H1 (cell line): ENCODE results near the gene EYA4. TPM values are rescaled to one million over a fixed set of nuclear protein-coding genes. Genes with fewer than 3 reads are reported as not detected.

ENCODE experiments used
- CHD1 ChIP-seq: IDR thresholded peaks from 2 replicates; pipeline ENCODE4 v1.6.1; 2012; ENCODE audit warnings: low read depth, low read length, improper control_type of control experiment
- CTCF ChIP-seq, 3 experiments: IDR thresholded peaks; 1 replicate in 2 of 3; 2 replicates in 1 of 3; pipeline versions ENCODE4 v1.5.1 to v1.6.1; 2011; ENCODE audit warnings: low read length in 3 of 3, mild to moderate bottlenecking in 3 of 3, inconsistent platforms in 2 of 3, low read depth in 1 of 3, moderate library complexity in 1 of 3; ENCODE audit not compliant: insufficient read depth in 1 of 3; ENCODE audit errors: control extremely low read depth in 1 of 3
- HDAC6 ChIP-seq: IDR thresholded peaks from one replicate; pipeline ENCODE4 v1.7.1; 2012; ENCODE audit warnings: low read depth, mild to moderate bottlenecking, inconsistent platforms, low read length, moderate library complexity
- JUN ChIP-seq: IDR thresholded peaks from 2 replicates; pipeline ENCODE4 v1.6.1; 2011; ENCODE audit warnings: low read depth, mild to moderate bottlenecking, improper control_type of control experiment, low read length
- KDM4A ChIP-seq: IDR thresholded peaks from one replicate; pipeline ENCODE4 v1.7.1; 2012; ENCODE audit warnings: low read depth, mild to moderate bottlenecking, moderate library complexity, low read length, inconsistent platforms; ENCODE audit not compliant: severe bottlenecking
- RAD21 ChIP-seq, 2 experiments: IDR thresholded peaks in 1 of 2; conservative IDR thresholded peaks in 1 of 2; 2 replicates each; pipeline ENCODE4 v1.6.1; 2011; ENCODE audit warnings: low read depth in 2 of 2, low read length in 2 of 2, improper control_type of control experiment in 1 of 2, inconsistent platforms in 1 of 2, mild to moderate bottlenecking in 1 of 2, moderate library complexity in 1 of 2
- RXRA ChIP-seq: IDR thresholded peaks from 2 replicates; pipeline ENCODE4 v1.6.1; 2011; ENCODE audit warnings: low read depth, mild to moderate bottlenecking, low read length, moderate library complexity; ENCODE audit not compliant: insufficient read depth
- TBP ChIP-seq: IDR thresholded peaks from 2 replicates; pipeline ENCODE4 v1.6.1; 2011; ENCODE audit warnings: low read depth, low read length, improper control_type of control experiment
- polyA plus RNA-seq, 7 experiments: library from polyadenylated mRNA; depleted of rRNA in 3 of 7; stranded (reverse) in 5 of 7; unstranded in 2 of 7; fragments of >200 nt in 5 of 7; fragments of 200-250 nt in 2 of 7; gene quantifications; 1 replicate in 5 of 7; 2 replicates in 1 of 7; 4 replicates in 1 of 7; pipeline versions ENCODE4 v1.2.1 to v1.2.3, GENCODE V29; 2011 to 2013; ENCODE audit warnings: missing spikeins in 2 of 7, mixed read lengths in 2 of 7
- total RNA-seq: library from RNA; stranded (reverse); fragmentation: NEBNext Ultra II Directional; extraction: Animal tissue kit (Norgen Biotek cat#: 25700); gene quantifications from 2 replicates; pipeline ENCODE4 v1.2.1, GENCODE V29; 2021
- TF ChIP-seq, protein P1 (sequence below): fragments of 300-600 bp; sonication (generic); IDR thresholded peaks from 2 replicates; pipeline ENCODE4 v1.7.1; 2012; ENCODE audit warnings: low read length, moderate library complexity, mild to moderate bottlenecking, inconsistent platforms; ENCODE audit not compliant: insufficient replicate concordance

Gene EYA4
- total and polyA plus RNA-seq, 2 of the 8 experiments (the other 6 are each of a cell fraction or from before 2014, with no cell fraction given): 0.06 to 0.17 TPM

- TF ChIP-seq, protein P1, sequence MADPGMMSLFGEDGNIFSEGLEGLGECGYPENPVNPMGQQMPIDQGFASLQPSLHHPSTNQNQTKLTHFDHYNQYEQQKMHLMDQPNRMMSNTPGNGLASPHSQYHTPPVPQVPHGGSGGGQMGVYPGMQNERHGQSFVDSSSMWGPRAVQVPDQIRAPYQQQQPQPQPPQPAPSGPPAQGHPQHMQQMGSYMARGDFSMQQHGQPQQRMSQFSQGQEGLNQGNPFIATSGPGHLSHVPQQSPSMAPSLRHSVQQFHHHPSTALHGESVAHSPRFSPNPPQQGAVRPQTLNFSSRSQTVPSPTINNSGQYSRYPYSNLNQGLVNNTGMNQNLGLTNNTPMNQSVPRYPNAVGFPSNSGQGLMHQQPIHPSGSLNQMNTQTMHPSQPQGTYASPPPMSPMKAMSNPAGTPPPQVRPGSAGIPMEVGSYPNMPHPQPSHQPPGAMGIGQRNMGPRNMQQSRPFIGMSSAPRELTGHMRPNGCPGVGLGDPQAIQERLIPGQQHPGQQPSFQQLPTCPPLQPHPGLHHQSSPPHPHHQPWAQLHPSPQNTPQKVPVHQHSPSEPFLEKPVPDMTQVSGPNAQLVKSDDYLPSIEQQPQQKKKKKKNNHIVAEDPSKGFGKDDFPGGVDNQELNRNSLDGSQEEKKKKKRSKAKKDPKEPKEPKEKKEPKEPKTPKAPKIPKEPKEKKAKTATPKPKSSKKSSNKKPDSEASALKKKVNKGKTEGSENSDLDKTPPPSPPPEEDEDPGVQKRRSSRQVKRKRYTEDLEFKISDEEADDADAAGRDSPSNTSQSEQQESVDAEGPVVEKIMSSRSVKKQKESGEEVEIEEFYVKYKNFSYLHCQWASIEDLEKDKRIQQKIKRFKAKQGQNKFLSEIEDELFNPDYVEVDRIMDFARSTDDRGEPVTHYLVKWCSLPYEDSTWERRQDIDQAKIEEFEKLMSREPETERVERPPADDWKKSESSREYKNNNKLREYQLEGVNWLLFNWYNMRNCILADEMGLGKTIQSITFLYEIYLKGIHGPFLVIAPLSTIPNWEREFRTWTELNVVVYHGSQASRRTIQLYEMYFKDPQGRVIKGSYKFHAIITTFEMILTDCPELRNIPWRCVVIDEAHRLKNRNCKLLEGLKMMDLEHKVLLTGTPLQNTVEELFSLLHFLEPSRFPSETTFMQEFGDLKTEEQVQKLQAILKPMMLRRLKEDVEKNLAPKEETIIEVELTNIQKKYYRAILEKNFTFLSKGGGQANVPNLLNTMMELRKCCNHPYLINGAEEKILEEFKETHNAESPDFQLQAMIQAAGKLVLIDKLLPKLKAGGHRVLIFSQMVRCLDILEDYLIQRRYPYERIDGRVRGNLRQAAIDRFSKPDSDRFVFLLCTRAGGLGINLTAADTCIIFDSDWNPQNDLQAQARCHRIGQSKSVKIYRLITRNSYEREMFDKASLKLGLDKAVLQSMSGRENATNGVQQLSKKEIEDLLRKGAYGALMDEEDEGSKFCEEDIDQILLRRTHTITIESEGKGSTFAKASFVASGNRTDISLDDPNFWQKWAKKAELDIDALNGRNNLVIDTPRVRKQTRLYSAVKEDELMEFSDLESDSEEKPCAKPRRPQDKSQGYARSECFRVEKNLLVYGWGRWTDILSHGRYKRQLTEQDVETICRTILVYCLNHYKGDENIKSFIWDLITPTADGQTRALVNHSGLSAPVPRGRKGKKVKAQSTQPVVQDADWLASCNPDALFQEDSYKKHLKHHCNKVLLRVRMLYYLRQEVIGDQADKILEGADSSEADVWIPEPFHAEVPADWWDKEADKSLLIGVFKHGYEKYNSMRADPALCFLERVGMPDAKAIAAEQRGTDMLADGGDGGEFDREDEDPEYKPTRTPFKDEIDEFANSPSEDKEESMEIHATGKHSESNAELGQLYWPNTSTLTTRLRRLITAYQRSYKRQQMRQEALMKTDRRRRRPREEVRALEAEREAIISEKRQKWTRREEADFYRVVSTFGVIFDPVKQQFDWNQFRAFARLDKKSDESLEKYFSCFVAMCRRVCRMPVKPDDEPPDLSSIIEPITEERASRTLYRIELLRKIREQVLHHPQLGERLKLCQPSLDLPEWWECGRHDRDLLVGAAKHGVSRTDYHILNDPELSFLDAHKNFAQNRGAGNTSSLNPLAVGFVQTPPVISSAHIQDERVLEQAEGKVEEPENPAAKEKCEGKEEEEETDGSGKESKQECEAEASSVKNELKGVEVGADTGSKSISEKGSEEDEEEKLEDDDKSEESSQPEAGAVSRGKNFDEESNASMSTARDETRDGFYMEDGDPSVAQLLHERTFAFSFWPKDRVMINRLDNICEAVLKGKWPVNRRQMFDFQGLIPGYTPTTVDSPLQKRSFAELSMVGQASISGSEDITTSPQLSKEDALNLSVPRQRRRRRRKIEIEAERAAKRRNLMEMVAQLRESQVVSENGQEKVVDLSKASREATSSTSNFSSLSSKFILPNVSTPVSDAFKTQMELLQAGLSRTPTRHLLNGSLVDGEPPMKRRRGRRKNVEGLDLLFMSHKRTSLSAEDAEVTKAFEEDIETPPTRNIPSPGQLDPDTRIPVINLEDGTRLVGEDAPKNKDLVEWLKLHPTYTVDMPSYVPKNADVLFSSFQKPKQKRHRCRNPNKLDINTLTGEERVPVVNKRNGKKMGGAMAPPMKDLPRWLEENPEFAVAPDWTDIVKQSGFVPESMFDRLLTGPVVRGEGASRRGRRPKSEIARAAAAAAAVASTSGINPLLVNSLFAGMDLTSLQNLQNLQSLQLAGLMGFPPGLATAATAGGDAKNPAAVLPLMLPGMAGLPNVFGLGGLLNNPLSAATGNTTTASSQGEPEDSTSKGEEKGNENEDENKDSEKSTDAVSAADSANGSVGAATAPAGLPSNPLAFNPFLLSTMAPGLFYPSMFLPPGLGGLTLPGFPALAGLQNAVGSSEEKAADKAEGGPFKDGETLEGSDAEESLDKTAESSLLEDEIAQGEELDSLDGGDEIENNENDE: no peak
- TF ChIP-seq KDM4A: no peak
- TF ChIP-seq RAD21 (IDR thresholded peaks at IDR 0.05 in 1 of 2, conservative IDR thresholded peaks at IDR 0.05 in 1 of 2; ENCODE audit: low read depth in 2 of 2, low read length in 2 of 2): no peak
- TF ChIP-seq RXRA: no peak
- no peak for TF ChIP-seq HDAC6
- TF ChIP-seq CTCF (IDR thresholded peaks at IDR 0.05; ENCODE audit: control extremely low read depth in 1 of 3, insufficient read depth in 1 of 3, low read depth in 1 of 3, low read length in 3 of 3): no peak
- TF ChIP-seq TBP: no peak
- TF ChIP-seq JUN: no peak
- no peak for TF ChIP-seq CHD1
These were observed 73.8 kb downstream of the EYA4 start (continued) for GRCh38 chr6:133314947-133315346.
